K562 (cell line): ENCODE measurements around the gene FAM136A. TPM values are rescaled to one million over a fixed set of nuclear protein-coding genes. Genes with fewer than 3 reads are reported as not detected.

Experiments
- PTRF ChIP-seq: fragments of 450-650 bp; IDR thresholded peaks from 2 replicates; pipeline ENCODE4 v1.6.1; 2016; ENCODE audit warnings: mild to moderate bottlenecking, missing genetic modification characterization, missing compliant biosample characterization
- ZNF407 ChIP-seq: fragments of 450-650 bp; IDR thresholded peaks from 2 replicates; pipeline ENCODE4 v1.6.1; 2016; ENCODE audit warnings: low read depth
- ZNF766 ChIP-seq: fragments of 200-800 bp; sonication (Bioruptor generic); conservative IDR thresholded peaks from 2 replicates; pipeline ENCODE4 v1.6.1; 2016; ENCODE audit warnings: missing genetic modification characterization, missing compliant biosample characterization
- polyA plus RNA-seq, 8 experiments: library from polyadenylated mRNA; depleted of rRNA in 4 of 8; stranded (reverse) in 5 of 8; unstranded in 3 of 8; fragments of >200 nt; fragmentation: Nextera tagmentation in 2 of 8; fragmentation: Illumina TruSeq in 1 of 8; extraction: Ambion mirVana in 2 of 8; extraction: Trizol in 1 of 8; gene quantifications; 2 replicates each; pipeline versions ENCODE4 v1.2.1 to v1.2.3, GENCODE V29; 2011 to 2014; ENCODE audit warnings: inconsistent platforms in 1 of 8, missing spikeins in 1 of 8
- total RNA-seq, 7 experiments: library from RNA; depleted of rRNA in 6 of 7; stranded (reverse); fragments of >200 nt in 6 of 7; fragmentation: Illumina TruSeq in 2 of 7; extraction: Trizol in 2 of 7; gene quantifications; 2 replicates each; pipeline versions ENCODE4 v1.2.1 to v1.2.3, GENCODE V29; 2011 to 2021; ENCODE audit warnings: low replicate concordance in 1 of 7

Gene FAM136A
- total and polyA plus RNA-seq, 9 of the 15 experiments (the other 6 are each of a cell fraction or from before 2014, with no cell fraction given): 89.0 to 151 (median 104) TPM

DNA sequence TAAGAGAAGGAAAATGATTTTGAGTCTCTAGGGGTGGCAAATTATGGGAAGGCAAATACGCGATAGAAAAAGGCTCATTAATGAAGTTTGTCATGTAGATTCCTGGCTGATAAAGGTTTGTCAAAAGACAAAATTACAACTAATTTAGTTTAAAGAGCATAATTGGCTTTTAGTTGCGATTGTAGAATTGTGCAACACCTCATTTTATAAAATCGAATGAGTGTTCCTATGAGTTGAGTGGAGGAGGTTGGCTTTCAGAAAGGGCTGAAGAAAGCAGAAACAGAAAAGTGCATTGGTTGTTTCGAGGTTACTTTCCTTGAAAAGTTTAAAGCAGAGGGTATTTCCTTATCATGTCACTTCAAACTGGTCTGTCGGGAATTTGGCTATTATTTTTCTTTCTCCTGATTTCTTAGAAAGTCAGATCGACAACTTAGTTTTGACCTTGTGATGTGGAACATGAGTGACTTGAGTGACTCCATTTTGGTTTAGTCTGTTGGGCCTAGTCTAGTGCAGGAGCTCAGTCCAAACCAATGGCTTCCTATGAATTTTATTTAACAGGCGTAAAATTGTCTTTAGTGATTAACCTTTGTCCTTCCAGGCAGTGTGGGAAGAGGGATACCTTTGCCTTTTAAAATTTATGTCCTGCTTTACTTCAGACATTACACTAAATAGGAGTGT, 46.1 kb downstream of the FAM136A start (continued):
- TF ChIP-seq ZNF407: no peak
- no peak for TF ChIP-seq ZNF766 (CRISPR knock-in tag)
- TF ChIP-seq PTRF (tag): peak; percentile 83
